Choroid plexus epithelial cell (primary cell): ENCODE measurements around the gene GPS1.

Experiments used
- DNase-seq: peaks from one replicate; pipeline ENCODE4 v3.0.0-alpha.2; 2010; ENCODE audit warnings: low read depth
- H3K4me3 ChIP-seq: 2 replicates; pipeline ENCODE4 v1.5.1; 2011; ENCODE audit warnings: low read depth, mild to moderate bottlenecking, control low read depth, low read length, moderate library complexity
- CTCF ChIP-seq: conservative IDR thresholded peaks from 2 replicates; pipeline ENCODE4 v1.5.1; 2011; ENCODE audit warnings: low read depth, mild to moderate bottlenecking, control low read depth, inconsistent platforms, low read length, moderate library complexity

The GPS1 gene

GRCh38 chr17:82091264-82092066 is 39.8 kb downstream of the GPS1 start:
- no peak for TF ChIP-seq CTCF
- DNase-seq, result no peak
- H3K4me3 ChIP-seq, result no peak overlapping the region

GRCh38 chr17:82092094-82092586 is 40.4 kb downstream of the GPS1 start:
- no peak overlapping the region for H3K4me3 ChIP-seq
- DNase-seq, result no peak
- TF ChIP-seq CTCF, result no peak

- TF ChIP-seq CTCF, result no peak
- no peak for DNase-seq
- H3K4me3 ChIP-seq, result no peak overlapping the region
Measured at GRCh38 chr17:82092628-82092994, 40.9 kb downstream of the GPS1 start.

- DNase-seq, result no peak
- H3K4me3 ChIP-seq, result no peak overlapping the region
- no peak for TF ChIP-seq CTCF
Measured at GRCh38 chr17:82092995-82093751, 41.5 kb downstream of the GPS1 start.

- no peak for DNase-seq
- no peak for TF ChIP-seq CTCF
- no peak overlapping the region for H3K4me3 ChIP-seq
Measured at GRCh38 chr17:82094931-82095776, 43.5 kb downstream of the GPS1 start.

GRCh38 chr17:82095777-82096708 is 44.3 kb downstream of the GPS1 start:
- peak; percentile 38 for DNase-seq
- peak overlapping the region; percentile 73 for H3K4me3 ChIP-seq
- TF ChIP-seq CTCF, result no peak
